Caco-2 (cell line): ENCODE measurements around the gene SELENOI. TPM values are rescaled to one million over a fixed set of nuclear protein-coding genes. Genes with fewer than 3 reads are reported as not detected.

Experiments used
- BruUV-seq: library from RNA; stranded (reverse); fragments of 400-500 nt; replicated peaks from 2 replicates; lab custom pipeline; 2021; lab: Mats Ljungman, UMichigan
- CTCF ChIA-PET: fragments of 300-600 bp; sonication (Branson Sonifier 250); formaldehyde crosslinking; loops from one replicate; lab custom pipeline; 2022; ENCODE audit warnings: antibody characterized with exemption; lab: Charles Lee
- POLR2A ChIA-PET: fragments of 300-600 bp; sonication (Branson Sonifier 250); formaldehyde crosslinking; loops from one replicate; lab custom pipeline; 2022; ENCODE audit warnings: antibody characterized with exemption; lab: Charles Lee
- DNase-seq, 2 experiments: peaks; one replicate each; pipeline versions ENCODE4 v3.0.0 to v3.0.0-alpha.2; 2020 to 2022
- H3K27me3 ChIP-seq: replicated peaks from 2 replicates; pipeline ENCODE4 v1.6.0; 2011; ENCODE audit warnings: low read length; ENCODE audit not compliant: control insufficient read depth, insufficient read depth
- H3K36me3 ChIP-seq: 2 replicates; pipeline ENCODE4 v1.5.1; 2011; ENCODE audit warnings: low read length; ENCODE audit not compliant: control insufficient read depth, insufficient read depth
- H3K4me1 ChIP-seq: fragments of 250-450 bp; sonication (Bioruptor Pico); 2 replicates; pipeline ENCODE4 v1.5.1; 2020; ENCODE audit warnings: mild to moderate bottlenecking
- H3K4me3 ChIP-seq: 2 replicates; pipeline ENCODE4 v1.5.1; 2011; ENCODE audit warnings: low read depth, mild to moderate bottlenecking, control low read depth, low read length
- H3K9me3 ChIP-seq: fragments of 250-450 bp; sonication (Bioruptor Pico); 2 replicates; pipeline ENCODE4 v1.5.1; 2020; ENCODE audit warnings: mild to moderate bottlenecking, moderate library complexity
- H3K27ac Mint-ChIP-seq: one replicate; pipeline ENCODE4 v1.8.0; 2022; ENCODE audit warnings: mixed read lengths; ENCODE audit not compliant: unreplicated experiment
- H3K27me3 Mint-ChIP-seq: one replicate; pipeline ENCODE4 v1.8.0; 2022; ENCODE audit warnings: mixed read lengths; ENCODE audit not compliant: insufficient read depth, unreplicated experiment
- H3K36me3 Mint-ChIP-seq: one replicate; pipeline ENCODE4 v1.8.0; 2022; ENCODE audit warnings: mild to moderate bottlenecking, mixed read lengths; ENCODE audit not compliant: insufficient read depth, unreplicated experiment
- H3K4me1 Mint-ChIP-seq: one replicate; pipeline ENCODE4 v1.8.0; 2022; ENCODE audit warnings: low read depth, mixed read lengths; ENCODE audit not compliant: unreplicated experiment
- H3K4me3 Mint-ChIP-seq: one replicate; pipeline ENCODE4 v1.8.0; 2022; ENCODE audit warnings: mild to moderate bottlenecking, moderate library complexity, mixed read lengths; ENCODE audit not compliant: unreplicated experiment
- H3K9me3 Mint-ChIP-seq: one replicate; pipeline ENCODE4 v1.8.0; 2022; ENCODE audit warnings: mixed read lengths; ENCODE audit not compliant: unreplicated experiment
- CTCF ChIP-seq, 2 experiments: fragments of 200-600 bp in 1 of 2; IDR thresholded peaks; 1 replicate in 1 of 2; 2 replicates in 1 of 2; pipeline versions ENCODE4 v1.5.1 to v1.8.0; 2011 to 2022; ENCODE audit warnings: antibody characterized with exemption in 1 of 2, control low read depth in 1 of 2, inconsistent platforms in 1 of 2, low read depth in 1 of 2, low read length in 1 of 2, mild to moderate bottlenecking in 1 of 2, moderate library complexity in 1 of 2; ENCODE audit not compliant: insufficient read depth in 1 of 2, severe bottlenecking in 1 of 2, unreplicated experiment in 1 of 2
- intact Hi-C: fragments of 100-400 bp; cut with micrococcal nuclease; formaldehyde crosslinking; loops from one replicate; pipeline ENCODE4 v1.10.0; 2022; ENCODE audit not compliant: unreplicated experiment
- total RNA-seq: library from RNA; stranded (reverse); gene quantifications from 2 replicates; pipeline ENCODE4 v1.2.3, GENCODE V29; 2022

The SELENOI gene
- total RNA-seq, 1 experiment from 2014 or later, result 68.9 TPM

- peaks cover 7% of the 10 kb centered on the region for H3K4me1 Mint-ChIP-seq
- no TSS peak for BruUV-seq
- POLR2A ChIA-PET, result interaction anchor here (1.1 kb wide), 1 partner anchor 38 kb away, joined by 3 read pairs; the partner anchor contains the start of gene SELENOI
- no peak for TF ChIP-seq CTCF (IDR thresholded peaks at IDR 0.05; ENCODE audit: insufficient read depth in 1 of 2, low read depth in 1 of 2, low read length in 1 of 2, severe bottlenecking in 1 of 2, unreplicated experiment in 1 of 2)
- peak in 1 of 2 experiments; percentile 43 for DNase-seq
- H3K9me3 ChIP-seq, result no peaks in the 10 kb centered on the region
- H3K4me3 ChIP-seq, result no peak overlapping the region
- no peak overlapping the region for H3K4me3 Mint-ChIP-seq
- CTCF ChIA-PET, result interaction anchor here (0.8 to 1.1 kb wide), 2 partner anchors 54 to 194 kb away, joined by 3 to 4 read pairs; no protein-coding TSS in a partner anchor
- H3K4me1 ChIP-seq, result peaks cover 6% of the 10 kb centered on the region; the same call in 1 of the 2 replicates
- no peaks in the 10 kb centered on the region for H3K9me3 Mint-ChIP-seq
- H3K36me3 Mint-ChIP-seq, result peaks cover 49% of the 10 kb centered on the region
- H3K27me3 Mint-ChIP-seq, result no peaks in the 10 kb centered on the region
- no peaks in the 10 kb centered on the region for H3K27me3 ChIP-seq
- no peaks in the 10 kb centered on the region for H3K36me3 ChIP-seq
- intact Hi-C loops, result no loop called here
- H3K27ac Mint-ChIP-seq, result peak overlapping the region; percentile 6
These were observed 38.2 kb downstream of the SELENOI start for GRCh38 chr2:26384183-26384582.

GRCh38 chr2:26384597-26384996 lies 38.7 kb downstream of the SELENOI start:
- Mint-ChIP-seq H3K27me3 (no peaks in the 10 kb centered on the region), H3K9me3 (no peaks in the 10 kb centered on the region), H3K4me1 (peaks cover 7% of the 10 kb centered on the region), H3K36me3 (peaks cover 53% of the 10 kb centered on the region), H3K4me3 (no peak overlapping the region), H3K27ac (no peak overlapping the region)
- no peak for TF ChIP-seq CTCF (IDR thresholded peaks at IDR 0.05; ENCODE audit: insufficient read depth in 1 of 2, low read depth in 1 of 2, low read length in 1 of 2, severe bottlenecking in 1 of 2, unreplicated experiment in 1 of 2)
- no peak for DNase-seq
- no TSS peak for BruUV-seq
- H3K27me3 ChIP-seq, result no peaks in the 10 kb centered on the region
- peaks cover 5% of the 10 kb centered on the region; the same call in 1 of the 2 replicates for H3K4me1 ChIP-seq
- CTCF ChIA-PET, result interaction anchor here (0.8 to 1.1 kb wide), 2 partner anchors 54 to 193 kb away, joined by 3 to 4 read pairs; no protein-coding TSS in a partner anchor
- H3K36me3 ChIP-seq, result no peaks in the 10 kb centered on the region
- intact Hi-C loops, result no loop called here
- no peak overlapping the region for H3K4me3 ChIP-seq
- no peaks in the 10 kb centered on the region for H3K9me3 ChIP-seq
- POLR2A ChIA-PET, result interaction anchor here (1.1 kb wide), 1 partner anchor 39 kb away, joined by 3 read pairs; the partner anchor contains the start of gene SELENOI

- BruUV-seq, result no TSS peak
- no peak for TF ChIP-seq CTCF (IDR thresholded peaks at IDR 0.05; ENCODE audit: insufficient read depth in 1 of 2, low read depth in 1 of 2, low read length in 1 of 2, severe bottlenecking in 1 of 2, unreplicated experiment in 1 of 2)
These were observed 41.2 kb downstream of the SELENOI start for GRCh38 chr2:26387189-26387588.

More at GRCh38 chr2:26387189-26387588, 41.2 kb downstream of the SELENOI start:
- H3K4me3 Mint-ChIP-seq, result no peak overlapping the region
- no peak for DNase-seq
- H3K9me3 Mint-ChIP-seq, result no peaks in the 10 kb centered on the region
- no peaks in the 10 kb centered on the region; the same call in 1 of the 2 replicates for H3K4me1 ChIP-seq
- intact Hi-C loops, result no loop called here
- no peak overlapping the region for H3K27ac Mint-ChIP-seq
- H3K27me3 ChIP-seq, result no peaks in the 10 kb centered on the region
- H3K27me3 Mint-ChIP-seq, result no peaks in the 10 kb centered on the region
- POLR2A ChIA-PET, result no interaction called here
- CTCF ChIA-PET, result no interaction called here
- no peaks in the 10 kb centered on the region for H3K36me3 ChIP-seq
- H3K4me3 ChIP-seq, result no peak overlapping the region
- no peaks in the 10 kb centered on the region for H3K9me3 ChIP-seq
- H3K4me1 Mint-ChIP-seq, result no peaks in the 10 kb centered on the region
- H3K36me3 Mint-ChIP-seq, result peaks cover 70% of the 10 kb centered on the region
